LNCaP clone FGC (cell line): ENCODE measurements around the gene COL11A2.

Experiments
- DNase-seq: peaks from one replicate; pipeline ENCODE4 v3.0.0-alpha.2; 2011; ENCODE audit warnings: low read depth
- H3K4me3 ChIP-seq: 2 replicates; pipeline ENCODE4 v1.5.1; 2011; ENCODE audit warnings: mild to moderate bottlenecking, low read depth, low read length, control low read depth
- TF ChIP-seq, protein P1 (sequence below): IDR thresholded peaks from 2 replicates; pipeline ENCODE4 v1.5.1; 2012; ENCODE audit warnings: mild to moderate bottlenecking; ENCODE audit not compliant: control insufficient read depth, insufficient read depth; ENCODE audit errors: extremely low read depth

Gene COL11A2

DNA sequence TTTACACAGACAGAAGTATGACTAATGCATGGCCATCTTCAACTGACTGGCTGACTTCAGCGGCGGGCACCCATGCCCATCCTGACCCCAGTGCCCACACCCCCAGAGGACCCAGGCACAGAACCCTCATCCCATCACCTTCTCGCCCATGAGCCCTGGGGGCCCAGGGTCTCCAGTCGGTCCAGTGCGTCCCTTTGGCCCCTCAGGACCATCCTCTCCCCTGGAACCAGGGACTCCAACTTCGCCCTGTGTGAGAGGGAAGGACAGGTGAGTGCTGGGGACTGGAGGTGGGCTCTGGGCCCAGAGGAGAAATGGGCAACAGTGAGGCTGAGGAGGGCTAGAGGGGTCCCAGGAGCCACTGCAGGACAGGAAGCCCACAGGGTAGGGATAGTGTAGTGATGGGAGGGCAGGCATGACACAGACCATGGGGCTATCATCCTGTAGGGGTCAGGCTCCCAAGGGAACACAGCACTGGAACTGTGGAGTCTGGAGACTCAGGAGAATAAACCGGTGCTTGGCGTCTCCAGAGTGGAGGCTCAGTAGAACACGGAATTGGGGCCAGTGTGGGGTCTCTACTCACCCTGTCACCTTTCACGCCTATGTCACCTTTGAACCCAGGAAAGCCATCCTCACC lies 16.7 kb downstream of the COL11A2 start:
- DNase-seq: no peak
- no peak overlapping the region for H3K4me3 ChIP-seq
- TF ChIP-seq, protein P1, sequence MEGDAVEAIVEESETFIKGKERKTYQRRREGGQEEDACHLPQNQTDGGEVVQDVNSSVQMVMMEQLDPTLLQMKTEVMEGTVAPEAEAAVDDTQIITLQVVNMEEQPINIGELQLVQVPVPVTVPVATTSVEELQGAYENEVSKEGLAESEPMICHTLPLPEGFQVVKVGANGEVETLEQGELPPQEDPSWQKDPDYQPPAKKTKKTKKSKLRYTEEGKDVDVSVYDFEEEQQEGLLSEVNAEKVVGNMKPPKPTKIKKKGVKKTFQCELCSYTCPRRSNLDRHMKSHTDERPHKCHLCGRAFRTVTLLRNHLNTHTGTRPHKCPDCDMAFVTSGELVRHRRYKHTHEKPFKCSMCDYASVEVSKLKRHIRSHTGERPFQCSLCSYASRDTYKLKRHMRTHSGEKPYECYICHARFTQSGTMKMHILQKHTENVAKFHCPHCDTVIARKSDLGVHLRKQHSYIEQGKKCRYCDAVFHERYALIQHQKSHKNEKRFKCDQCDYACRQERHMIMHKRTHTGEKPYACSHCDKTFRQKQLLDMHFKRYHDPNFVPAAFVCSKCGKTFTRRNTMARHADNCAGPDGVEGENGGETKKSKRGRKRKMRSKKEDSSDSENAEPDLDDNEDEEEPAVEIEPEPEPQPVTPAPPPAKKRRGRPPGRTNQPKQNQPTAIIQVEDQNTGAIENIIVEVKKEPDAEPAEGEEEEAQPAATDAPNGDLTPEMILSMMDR: 0 out of 2 replicates have a peak, but pooled peaks have one; percentile 27

DNA sequence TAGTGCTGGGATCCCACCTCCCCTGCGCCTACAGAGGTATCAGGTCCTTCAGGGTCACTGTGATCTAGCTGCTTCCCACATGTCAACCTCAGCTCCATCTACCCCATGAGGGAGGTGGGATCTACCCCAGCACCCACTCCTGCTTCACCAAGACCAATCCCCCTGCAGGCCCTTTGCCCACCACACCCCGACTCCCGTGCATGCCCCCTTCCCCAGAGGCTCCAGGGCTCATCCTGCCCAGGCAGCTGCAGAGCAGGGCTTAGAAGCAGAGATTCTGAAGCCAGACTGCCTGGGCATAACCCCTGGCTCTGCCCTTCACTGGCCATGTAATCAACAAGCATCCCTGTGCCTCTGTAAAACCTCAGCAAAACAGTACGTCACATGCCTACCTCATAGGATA lies 17.5 kb downstream of the COL11A2 start:
- DNase-seq: no peak
- no peak overlapping the region for H3K4me3 ChIP-seq
- TF ChIP-seq, protein P1: no peak

DNA sequence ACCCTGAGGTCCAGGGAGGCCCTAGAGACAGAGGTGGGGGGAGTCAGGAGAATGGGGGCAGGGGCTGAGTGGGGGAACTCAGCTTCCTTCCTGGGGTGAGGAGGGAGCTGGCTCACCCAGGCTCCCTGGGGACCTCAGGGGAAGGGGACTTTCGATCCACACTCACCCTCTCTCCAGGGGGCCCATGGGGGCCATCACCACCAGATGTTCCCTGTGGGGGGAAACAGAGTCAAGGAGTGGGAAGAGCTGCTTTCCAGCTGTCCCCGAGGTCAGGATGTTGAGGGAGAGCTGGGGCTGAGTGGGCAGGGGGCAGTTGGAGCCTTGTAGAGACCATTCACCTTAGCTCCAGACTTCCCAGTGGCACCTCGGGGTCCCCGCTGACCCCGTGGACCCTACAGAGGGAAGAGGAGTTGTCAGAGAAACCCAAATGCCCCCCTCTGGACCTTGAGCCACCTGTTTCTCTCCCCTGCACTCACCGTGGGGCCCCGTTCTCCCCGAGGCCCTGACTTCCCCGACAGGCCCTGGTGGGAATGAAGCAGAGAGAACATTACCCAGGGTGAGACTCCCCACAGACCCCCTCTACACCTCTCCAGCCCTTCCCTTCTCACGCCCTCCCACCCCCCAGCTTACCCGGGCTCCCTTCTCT lies 18.6 kb downstream of the COL11A2 start:
- TF ChIP-seq, protein P1: no peak
- H3K4me3 ChIP-seq: no peak overlapping the region
- no peak for DNase-seq

DNA sequence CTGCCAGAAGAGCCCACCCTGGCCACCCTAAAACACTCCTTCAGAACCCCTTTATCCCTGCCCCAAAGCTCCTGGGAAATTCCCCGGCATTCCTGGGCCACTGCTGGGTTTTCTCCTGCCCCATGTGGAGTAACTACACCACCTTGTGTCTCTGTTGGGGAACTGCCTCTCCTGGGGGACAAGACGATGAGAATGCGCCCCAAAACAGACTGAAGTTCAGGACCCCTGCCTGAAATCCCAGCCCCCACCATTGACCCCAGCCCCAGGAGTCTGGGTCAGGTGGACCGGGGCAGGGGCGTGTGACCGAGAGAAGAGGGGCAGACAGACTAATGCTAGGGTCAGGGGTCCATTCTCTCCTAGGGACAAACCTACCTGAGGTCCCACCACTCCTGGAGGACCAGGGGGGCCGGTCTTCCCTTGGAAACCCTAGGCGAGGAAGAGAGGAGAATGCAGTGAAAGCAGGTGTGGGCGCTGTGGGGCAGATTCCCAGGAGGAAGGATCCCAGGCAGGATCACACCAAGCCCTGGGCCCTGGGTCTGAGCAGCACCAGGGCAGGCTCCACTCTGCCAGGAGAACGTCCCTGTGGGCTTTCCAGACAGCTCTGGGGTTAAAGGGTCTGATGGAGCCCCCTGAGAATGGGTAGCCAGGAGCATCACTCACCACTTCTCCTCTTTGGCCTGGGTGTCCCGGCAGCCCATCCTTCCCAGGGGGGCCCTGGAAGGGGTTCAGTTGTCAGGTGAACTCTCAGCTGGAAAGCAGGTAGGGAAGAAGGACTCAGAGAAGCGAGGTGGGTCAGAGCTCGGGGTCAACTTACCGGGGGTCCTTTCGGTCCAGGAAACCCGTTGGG lies 19.4 kb downstream of the COL11A2 start:
- DNase-seq: no peak
- H3K4me3 ChIP-seq: no peak overlapping the region

DNA sequence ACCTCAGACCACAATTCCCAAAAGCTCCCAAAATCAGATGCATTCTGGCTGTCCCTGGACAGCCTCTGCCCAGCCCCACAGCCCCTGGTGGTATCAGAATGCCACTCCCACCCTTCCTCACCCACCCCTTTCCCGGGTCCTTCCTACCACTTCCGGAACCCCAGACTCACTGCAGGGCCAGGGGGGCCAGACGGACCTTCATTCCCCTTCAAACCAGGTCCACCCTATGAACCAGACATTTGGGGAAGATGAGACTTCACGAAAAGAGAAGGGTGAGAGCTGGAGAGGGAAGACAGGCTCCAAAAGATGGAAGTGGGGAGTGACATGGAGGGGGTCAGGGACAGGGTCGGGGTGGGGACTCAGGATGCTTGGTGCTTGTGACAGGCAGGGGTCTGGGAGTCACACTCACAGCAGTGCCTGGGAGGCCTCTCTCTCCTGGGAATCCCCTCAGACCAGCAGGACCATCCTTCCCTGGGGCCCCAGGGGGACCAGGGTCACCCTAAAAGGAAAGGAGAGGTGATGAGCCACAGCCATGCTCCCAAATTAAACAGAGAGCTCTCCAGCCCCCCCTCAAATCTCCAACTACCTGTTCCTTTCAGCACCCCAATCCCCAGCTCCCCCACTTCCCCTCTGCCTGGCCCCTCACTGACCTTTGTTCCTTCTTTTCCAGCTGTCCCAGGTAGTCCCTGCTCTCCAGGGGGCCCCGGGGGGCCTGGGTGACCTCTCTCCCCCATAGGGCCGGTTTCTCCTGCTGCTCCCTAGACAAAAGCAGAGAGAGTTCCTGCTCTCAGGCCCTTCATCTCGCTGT lies 20.2 kb downstream of the COL11A2 start:
- no peak for DNase-seq
- H3K4me3 ChIP-seq: no peak overlapping the region
- TF ChIP-seq, protein P1: no peak

More for the DNA sequence above, 19.4 kb downstream of the COL11A2 start:
- TF ChIP-seq, protein P1: peak; percentile 65
